Measurements from ENCODE around the gene CCDC12.

CCDC12 gene

GRCh38 chr3:46905213-46905560 lies 71.4 kb downstream of the CCDC12 start:
- DNase-seq (ENCODE audit: low read depth) = no peak

- no peak for DNase-seq (ENCODE audit: low read depth)
Measured at GRCh38 chr3:46904303-46905212, 72.0 kb downstream of the CCDC12 start.

DNA sequence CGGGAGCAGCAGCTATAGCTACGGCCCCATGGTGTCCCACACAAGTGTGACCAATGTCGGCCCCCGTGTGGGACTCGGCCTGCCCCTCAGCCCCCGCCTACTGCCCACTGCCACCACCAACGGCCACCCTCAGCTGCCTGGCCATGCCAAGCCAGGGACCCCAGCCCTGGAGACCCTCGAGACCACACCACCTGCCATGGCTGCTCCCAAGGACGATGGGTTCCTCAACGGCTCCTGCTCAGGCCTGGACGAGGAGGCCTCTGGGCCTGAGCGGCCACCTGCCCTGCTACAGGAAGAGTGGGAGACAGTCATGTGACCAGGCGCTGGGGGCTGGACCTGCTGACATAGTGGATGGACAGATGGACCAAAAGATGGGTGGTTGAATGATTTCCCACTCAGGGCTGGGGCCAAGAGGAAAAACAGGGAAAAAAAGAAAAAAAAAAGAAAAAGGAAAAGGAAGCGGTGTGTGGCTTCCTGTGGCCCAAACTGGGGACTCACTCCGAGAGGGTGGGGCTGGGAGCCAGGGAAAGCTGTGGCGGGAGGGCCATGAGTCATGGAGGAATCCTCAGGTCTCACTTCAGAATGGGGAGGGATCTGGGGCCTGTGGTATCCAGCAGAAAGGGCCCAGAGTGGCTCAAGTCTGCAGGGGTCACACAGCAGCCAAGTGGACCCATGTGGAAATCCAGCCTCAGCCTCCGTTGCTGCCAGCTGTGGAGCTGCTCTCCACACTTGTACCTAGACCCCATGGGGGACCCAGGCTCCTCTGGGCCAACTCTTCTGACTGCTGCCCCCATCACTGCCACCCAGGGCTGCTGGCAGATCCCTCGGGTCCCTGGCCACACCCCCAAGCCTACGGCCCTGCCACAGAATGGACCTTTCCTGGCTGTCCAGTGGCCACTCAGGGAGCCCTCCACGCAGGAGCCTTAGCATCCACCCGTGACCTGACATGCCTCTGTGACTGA lies 72.9 kb downstream of the CCDC12 start:
- DNase-seq (ENCODE audit: low read depth) = peak; percentile 36

GRCh38 chr3:46902188-46902631 lies 74.3 kb downstream of the CCDC12 start:
- DNase-seq (ENCODE audit: low read depth) = no peak

DNA sequence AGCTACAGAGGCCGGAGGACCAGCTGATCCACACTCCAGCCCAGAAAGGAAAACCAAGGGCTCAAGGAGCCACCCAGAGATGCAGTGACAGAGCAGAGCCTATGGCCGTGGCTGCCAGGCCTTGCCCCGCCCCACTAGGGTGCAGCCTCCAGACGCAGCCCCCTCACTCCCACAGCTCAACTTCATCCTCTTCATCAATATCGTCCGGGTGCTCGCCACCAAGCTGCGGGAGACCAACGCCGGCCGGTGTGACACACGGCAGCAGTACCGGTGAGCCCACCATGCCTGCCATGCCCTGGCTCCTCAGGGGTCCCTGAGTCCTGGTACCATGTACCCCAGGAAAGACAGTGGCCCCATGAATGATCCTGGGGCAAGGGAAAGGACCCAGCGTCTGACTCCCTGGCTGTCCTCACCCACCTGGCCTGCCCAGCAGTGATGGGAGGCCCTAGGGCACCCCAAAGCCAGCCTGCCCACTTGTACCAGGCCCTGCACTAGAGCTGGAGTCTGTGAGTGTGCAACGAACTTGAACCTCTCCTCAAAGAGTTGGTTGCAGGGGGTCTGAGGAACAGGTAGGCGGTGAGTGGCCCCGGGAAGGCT lies 74.9 kb downstream of the CCDC12 start:
- no peak for DNase-seq (ENCODE audit: low read depth)

DNA sequence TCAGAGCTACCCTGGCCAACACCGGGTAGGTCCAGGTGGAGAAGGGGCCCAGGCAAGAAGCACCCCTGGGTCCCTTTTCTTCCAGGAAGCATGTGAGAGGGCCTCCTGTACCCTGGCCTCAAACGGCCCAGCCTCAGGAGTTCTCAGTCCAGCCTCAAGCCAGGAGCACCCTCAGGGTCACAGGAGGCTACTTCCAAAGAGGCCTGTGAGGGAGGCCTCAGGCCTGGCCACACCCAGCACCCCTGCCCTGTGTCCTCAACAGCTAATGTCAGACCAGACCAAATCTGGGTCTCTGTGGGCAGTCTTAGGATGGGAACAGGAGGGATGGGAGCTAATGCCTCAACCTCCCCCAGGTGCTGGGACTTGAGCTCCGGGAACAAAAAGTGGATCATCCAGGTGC lies 75.5 kb downstream of the CCDC12 start:
- DNase-seq (ENCODE audit: low read depth) = no peak

GRCh38 chr3:46900356-46900755 lies 76.2 kb downstream of the CCDC12 start:
- DNase-seq (ENCODE audit: low read depth) = no peak

- DNase-seq (ENCODE audit: low read depth) = no peak
Measured at GRCh38 chr3:46900007-46900292, 76.6 kb downstream of the CCDC12 start.

GRCh38 chr3:46899151-46900006 lies 77.2 kb downstream of the CCDC12 start:
- DNase-seq (ENCODE audit: low read depth) = no peak

- DNase-seq (ENCODE audit: low read depth) = no peak
Measured at GRCh38 chr3:46898321-46899150, 78.0 kb downstream of the CCDC12 start.

- DNase-seq (ENCODE audit: low read depth) = no peak
Measured at GRCh38 chr3:46897829-46898320, 78.7 kb downstream of the CCDC12 start.

GRCh38 chr3:46897031-46897430 lies 79.5 kb downstream of the CCDC12 start:
- DNase-seq (ENCODE audit: low read depth) = no peak

GRCh38 chr3:46896386-46896785 lies 80.2 kb downstream of the CCDC12 start:
- no peak for DNase-seq (ENCODE audit: low read depth)

DNA sequence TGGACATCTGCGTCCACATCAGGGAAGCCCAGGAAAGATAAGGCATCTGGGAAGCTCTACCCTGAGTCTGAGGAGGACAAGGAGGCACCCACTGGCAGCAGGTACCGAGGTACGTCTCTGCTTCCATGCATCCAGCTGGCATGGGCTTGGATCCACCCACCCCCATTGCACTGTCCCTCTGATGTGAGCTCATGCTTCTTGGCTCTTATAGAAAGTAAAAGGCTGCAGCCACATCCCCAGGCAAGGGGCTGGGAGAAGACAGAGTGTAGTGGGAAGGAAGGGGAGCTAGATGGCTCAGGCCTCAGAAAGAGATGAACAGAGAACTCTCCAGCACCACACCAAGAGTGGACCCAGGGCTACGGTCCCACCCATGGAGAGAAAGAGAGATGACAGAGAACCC lies 80.8 kb downstream of the CCDC12 start:
- DNase-seq (ENCODE audit: low read depth) = no peak

DNA sequence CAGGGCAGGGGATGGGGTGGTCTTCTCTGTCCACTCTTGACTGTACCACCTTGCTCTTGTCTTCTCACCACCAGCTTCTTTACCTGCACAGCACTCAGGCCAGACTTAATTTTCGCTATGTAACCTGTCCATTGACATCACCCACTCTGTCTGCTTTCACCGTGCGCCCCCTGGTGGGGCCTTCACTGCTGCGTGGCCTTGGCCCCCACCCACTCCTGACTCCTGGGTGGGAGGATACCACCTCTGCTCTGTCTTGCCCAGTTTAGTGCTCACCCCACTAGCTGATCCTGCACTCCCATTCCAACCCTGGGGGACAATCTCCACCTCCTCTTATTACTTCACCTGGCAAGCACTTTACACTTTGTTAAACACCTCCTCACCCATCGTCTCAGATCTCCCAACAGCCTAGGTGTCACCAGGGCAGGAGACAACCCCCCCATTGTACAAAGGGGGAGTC lies 81.3 kb downstream of the CCDC12 start:
- peak; percentile 33 for DNase-seq (ENCODE audit: low read depth)

DNA sequence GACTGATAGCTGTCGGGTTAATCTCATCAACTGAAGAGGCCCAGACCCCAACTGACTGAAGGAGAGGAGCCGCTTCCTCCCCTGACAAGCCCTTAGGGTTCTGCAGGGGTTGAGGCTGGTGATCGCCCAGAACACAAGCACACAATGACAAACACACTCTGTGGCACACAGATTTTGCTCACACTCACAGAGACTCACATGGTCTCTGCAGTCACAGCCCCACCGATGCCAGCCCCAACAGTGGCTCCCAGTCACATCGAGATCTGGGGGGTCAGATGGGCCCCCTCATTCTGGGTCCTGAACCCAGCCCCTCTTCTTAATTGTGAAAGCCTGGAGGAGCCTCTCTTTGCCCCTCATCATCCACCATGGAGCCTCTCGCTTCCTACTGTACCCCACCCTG lies 82.3 kb downstream of the CCDC12 start:
- DNase-seq (ENCODE audit: low read depth) = no peak

- no peak for DNase-seq (ENCODE audit: low read depth)
Measured at GRCh38 chr3:46893763-46894162, 82.8 kb downstream of the CCDC12 start.

DNA sequence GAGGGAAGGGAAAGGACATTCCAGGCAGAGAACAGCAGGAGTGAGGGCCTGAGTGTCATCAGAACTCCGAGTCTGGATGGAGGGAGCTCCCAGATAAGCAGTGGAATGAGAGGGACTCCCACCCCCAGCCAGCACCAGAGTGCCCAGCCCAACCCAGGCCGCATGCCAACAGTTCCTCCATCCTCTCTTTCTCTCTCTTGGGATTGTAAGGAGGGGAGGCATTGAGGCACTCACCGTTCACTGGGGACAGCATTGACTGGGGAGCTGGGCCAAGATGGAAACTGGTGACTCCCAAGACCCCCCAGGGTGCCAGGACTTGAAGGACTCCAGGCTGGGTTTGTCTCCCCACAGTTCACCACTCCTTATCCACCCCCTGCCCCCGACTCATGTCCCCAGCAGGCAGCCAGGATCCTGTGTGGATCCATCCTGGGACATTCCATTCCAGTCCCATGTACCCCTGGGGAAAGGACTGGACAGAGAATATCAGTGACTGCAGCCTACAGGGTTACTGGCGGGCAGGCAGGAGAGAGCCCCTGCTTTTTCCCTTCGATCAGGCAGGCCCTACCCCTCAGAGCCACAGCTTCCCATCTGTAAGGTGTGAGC lies 83.3 kb downstream of the CCDC12 start:
- DNase-seq (ENCODE audit: low read depth) = no peak

- DNase-seq (ENCODE audit: low read depth) = peak; percentile 43
Measured at GRCh38 chr3:46892285-46893145, 84.0 kb downstream of the CCDC12 start.
